HEK293 (cell line): ENCODE measurements around the gene RPS17.

ENCODE experiments used
- CTCF ChIA-PET: fragments of 350-600 bp; formaldehyde crosslinking; extraction: SDS; loops from one replicate; lab custom pipeline; 2021; ENCODE audit warnings: antibody characterized with exemption; lab: Yijun Ruan, JAX
- POLR2A ChIA-PET: fragments of 300-600 bp; formaldehyde crosslinking; extraction: SDS; loops from one replicate; lab custom pipeline; 2020; ENCODE audit warnings: antibody characterized with exemption, inconsistent platforms; lab: Yijun Ruan, JAX
- H3K27ac ChIP-seq: fragments of 200-500 bp; sonication (Bioruptor generic); 2 replicates; pipeline ENCODE4 v1.5.1; 2014; ENCODE audit warnings: low read depth, low read length, control low read depth, inconsistent platforms; ENCODE audit errors: extremely low read depth
- H3K36me3 ChIP-seq, 2 experiments: fragments of 200-500 bp in 1 of 2; sonication (Bioruptor generic) in 1 of 2; 1 replicate in 1 of 2; 2 replicates in 1 of 2; pipeline ENCODE4 v1.5.1; 2014 to 2017; ENCODE audit warnings: inconsistent platforms in 2 of 2, low read length in 2 of 2; ENCODE audit not compliant: control insufficient read depth in 2 of 2, insufficient read depth in 1 of 2
- H3K4me1 ChIP-seq: fragments of 200-500 bp; sonication (Bioruptor generic); 2 replicates; pipeline ENCODE4 v1.5.1; 2014; ENCODE audit warnings: mild to moderate bottlenecking, low read length, inconsistent platforms; ENCODE audit not compliant: control insufficient read depth, insufficient read depth
- H3K4me3 ChIP-seq: 2 replicates; pipeline ENCODE4 v1.5.1; 2011; ENCODE audit warnings: low read depth, mild to moderate bottlenecking, control low read depth, low read length, moderate library complexity
- H3K9me3 ChIP-seq: fragments of 200-500 bp; sonication (Bioruptor generic); 2 replicates; pipeline ENCODE4 v1.5.1; 2014; ENCODE audit warnings: low read depth, low read length, inconsistent platforms; ENCODE audit not compliant: control insufficient read depth, insufficient read depth
- BCL11B ChIP-seq: fragments of 450-650 bp; formaldehyde crosslinking; IDR thresholded peaks from 2 replicates; pipeline ENCODE4 v1.5.1; 2016; ENCODE audit warnings: low read depth, missing biosample characterization, missing genetic modification characterization
- GLI2 ChIP-seq: fragments of 450-650 bp; formaldehyde crosslinking; IDR thresholded peaks from 2 replicates; pipeline ENCODE4; 2017; ENCODE audit warnings: missing biosample characterization, missing genetic modification characterization, low read depth, borderline replicate concordance
- GLI4 ChIP-seq: fragments of 450-650 bp; formaldehyde crosslinking; IDR thresholded peaks from 2 replicates; pipeline ENCODE4 v1.5.1; 2016; ENCODE audit warnings: missing biosample characterization, missing genetic modification characterization
- GLIS1 ChIP-seq: fragments of 450-650 bp; formaldehyde crosslinking; IDR thresholded peaks from 2 replicates; pipeline ENCODE4 v1.5.1; 2016; ENCODE audit warnings: missing biosample characterization, missing genetic modification characterization
- KLF7 ChIP-seq: fragments of 450-650 bp; formaldehyde crosslinking; IDR thresholded peaks from 2 replicates; pipeline ENCODE4 v1.5.1; 2016; ENCODE audit warnings: missing biosample characterization, missing genetic modification characterization, borderline replicate concordance
- ZBTB26 ChIP-seq: fragments of 450-650 bp; formaldehyde crosslinking; optimal IDR thresholded peaks from 2 replicates; pipeline ENCODE3; 2016; ENCODE audit warnings: missing biosample characterization, mild to moderate bottlenecking, missing genetic modification characterization
- ZFP3 ChIP-seq: fragments of 450-650 bp; formaldehyde crosslinking; IDR thresholded peaks from 2 replicates; pipeline ENCODE4 v1.5.1; 2016; ENCODE audit warnings: low read depth, missing biosample characterization, missing genetic modification characterization
- ZNF10 ChIP-seq: fragments of 450-650 bp; formaldehyde crosslinking; IDR thresholded peaks from 2 replicates; pipeline ENCODE4 v1.5.1; 2017; ENCODE audit warnings: missing biosample characterization, missing genetic modification characterization
- ZNF140 ChIP-seq: fragments of 450-650 bp; formaldehyde crosslinking; IDR thresholded peaks from 2 replicates; pipeline ENCODE4 v1.5.1; 2016; ENCODE audit warnings: missing biosample characterization, missing genetic modification characterization
- ZNF155 ChIP-seq: fragments of 450-650 bp; formaldehyde crosslinking; IDR thresholded peaks from 2 replicates; pipeline ENCODE4 v1.5.1; 2016; ENCODE audit warnings: missing biosample characterization, missing genetic modification characterization
- ZNF248 ChIP-seq: fragments of 450-650 bp; formaldehyde crosslinking; IDR thresholded peaks from 2 replicates; pipeline ENCODE4 v1.5.1; 2017; ENCODE audit warnings: missing biosample characterization, missing genetic modification characterization
- ZNF280C ChIP-seq: fragments of 450-650 bp; formaldehyde crosslinking; IDR thresholded peaks from 2 replicates; pipeline ENCODE4 v1.5.1; 2016; ENCODE audit warnings: missing biosample characterization, missing genetic modification characterization
- ZNF362 ChIP-seq: fragments of 450-650 bp; formaldehyde crosslinking; IDR thresholded peaks from 2 replicates; pipeline ENCODE4 v1.5.1; 2016; ENCODE audit warnings: missing biosample characterization, missing genetic modification characterization
- ZNF416 ChIP-seq: fragments of 450-650 bp; formaldehyde crosslinking; IDR thresholded peaks from 2 replicates; pipeline ENCODE4 v1.5.1; 2016; ENCODE audit warnings: missing biosample characterization, missing genetic modification characterization
- ZNF423 ChIP-seq: fragments of 450-650 bp; formaldehyde crosslinking; IDR thresholded peaks from 2 replicates; pipeline ENCODE4 v1.5.1; 2016; ENCODE audit warnings: missing biosample characterization, missing genetic modification characterization
- ZNF571 ChIP-seq: fragments of 450-650 bp; formaldehyde crosslinking; IDR thresholded peaks from 2 replicates; pipeline ENCODE4 v1.5.0; 2017; ENCODE audit warnings: missing biosample characterization, missing genetic modification characterization
- ZNF585B ChIP-seq: fragments of 450-650 bp; formaldehyde crosslinking; IDR thresholded peaks from 2 replicates; pipeline ENCODE4 v1.5.1; 2016; ENCODE audit warnings: missing biosample characterization, missing genetic modification characterization
- ZNF596 ChIP-seq: fragments of 450-650 bp; IDR thresholded peaks from 2 replicates; pipeline ENCODE4 v1.5.0; 2018; ENCODE audit warnings: missing biosample characterization, mild to moderate bottlenecking, missing genetic modification characterization, moderate library complexity
- ZNF621 ChIP-seq: fragments of 450-650 bp; formaldehyde crosslinking; IDR thresholded peaks from 2 replicates; pipeline ENCODE4 v1.5.1; 2017; ENCODE audit warnings: missing biosample characterization, missing genetic modification characterization
- ZNF660 ChIP-seq: fragments of 450-650 bp; IDR thresholded peaks from 2 replicates; pipeline ENCODE4 v1.5.1; 2018; ENCODE audit warnings: missing biosample characterization, mild to moderate bottlenecking, missing genetic modification characterization
- ZNF791 ChIP-seq: fragments of 450-650 bp; formaldehyde crosslinking; IDR thresholded peaks from 2 replicates; pipeline ENCODE4 v1.5.1; 2016; ENCODE audit warnings: missing biosample characterization, missing genetic modification characterization
- ZNF837 ChIP-seq: fragments of 450-650 bp; formaldehyde crosslinking; IDR thresholded peaks from 2 replicates; pipeline ENCODE4 v1.5.1; 2016; ENCODE audit warnings: missing biosample characterization, missing genetic modification characterization
- TF ChIP-seq, protein P1 (sequence below): fragments of 450-650 bp; formaldehyde crosslinking; IDR thresholded peaks from 2 replicates; pipeline ENCODE4 v1.5.1; 2016; ENCODE audit warnings: missing biosample characterization, missing genetic modification characterization
- TF ChIP-seq, protein P2 (sequence below): fragments of 450-650 bp; formaldehyde crosslinking; IDR thresholded peaks from 2 replicates; pipeline ENCODE4 v1.5.1; 2016; ENCODE audit warnings: missing biosample characterization, missing genetic modification characterization

Gene RPS17

DNA sequence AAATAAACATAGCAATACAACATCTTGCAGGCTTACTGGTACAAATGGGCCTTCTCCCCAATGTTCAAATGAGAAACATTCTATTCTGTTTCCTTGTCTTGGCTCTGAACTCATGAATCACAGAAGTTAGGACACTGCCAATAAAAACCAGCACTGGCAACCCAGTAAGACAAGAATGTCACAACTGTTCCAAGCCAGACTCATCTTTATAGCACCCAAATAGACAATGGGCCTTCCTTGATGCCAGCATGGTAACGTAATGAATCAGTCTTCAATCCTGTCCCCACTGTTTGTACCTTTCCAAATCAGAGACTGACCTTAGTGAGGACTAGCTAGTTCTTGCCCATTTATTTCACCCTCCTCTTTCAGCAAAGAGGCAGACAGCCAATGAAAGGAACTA lies 14.1 kb upstream of the RPS17 start:
- ChIA-PET CTCF (no interaction called here), POLR2A (interaction anchor here (0.9 kb wide), 1 partner anchor 85 kb away, joined by 4 read pairs; no protein-coding TSS in a partner anchor)

DNA sequence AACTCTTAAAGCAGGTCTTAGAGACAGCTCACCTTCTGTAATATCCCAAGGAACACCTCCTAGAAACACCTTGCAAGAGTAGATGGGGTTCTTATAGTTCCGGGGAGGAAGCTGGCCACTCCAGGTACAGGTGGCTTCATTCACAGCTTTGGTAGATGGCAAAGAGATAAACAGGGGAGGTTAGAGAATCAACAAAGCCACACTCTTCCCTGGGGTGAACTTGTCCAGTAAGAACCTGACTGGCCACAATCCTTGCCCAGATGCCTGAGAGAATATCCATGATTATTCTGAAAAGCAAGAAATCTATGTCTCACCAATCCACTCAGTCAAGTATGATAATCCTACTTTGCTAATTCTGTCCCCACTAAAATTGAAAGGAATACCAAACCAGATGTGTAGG lies 13.6 kb upstream of the RPS17 start:
- ChIA-PET POLR2A (interaction anchor here (0.9 to 1.8 kb wide), 2 partner anchors 14 to 86 kb away, joined by 4 to 6 read pairs; partner anchors contain the start of gene RPS17), CTCF (interaction anchor here (1.2 kb wide), 1 partner anchor 10 kb away, joined by 3 read pairs; no protein-coding TSS in a partner anchor)
- no peak overlapping the region for H3K4me3 ChIP-seq
- peaks cover 0 to 23% of the 10 kb centered on the region in 2 experiments; a peak in 1 of 3 replicates for H3K36me3 ChIP-seq
- H3K27ac ChIP-seq: no peak overlapping the region
- no peaks in the 10 kb centered on the region for H3K9me3 ChIP-seq
- TF ChIP-seq ZBTB26 (tag by site-specific recombination) (no peak), BCL11B (tag by site-specific recombination) (no peak), ZNF621 (tag by site-specific recombination) (no peak), ZNF140 (tag by site-specific recombination) (no peak), ZNF585B (tag by site-specific recombination) (no peak), ZNF660 (tag by site-specific recombination) (no peak), ZNF362 (tag by site-specific recombination) (no peak), GLI2 (tag by site-specific recombination) (no peak), ZNF416 (no peak)
- TF ChIP-seq, protein P1, sequence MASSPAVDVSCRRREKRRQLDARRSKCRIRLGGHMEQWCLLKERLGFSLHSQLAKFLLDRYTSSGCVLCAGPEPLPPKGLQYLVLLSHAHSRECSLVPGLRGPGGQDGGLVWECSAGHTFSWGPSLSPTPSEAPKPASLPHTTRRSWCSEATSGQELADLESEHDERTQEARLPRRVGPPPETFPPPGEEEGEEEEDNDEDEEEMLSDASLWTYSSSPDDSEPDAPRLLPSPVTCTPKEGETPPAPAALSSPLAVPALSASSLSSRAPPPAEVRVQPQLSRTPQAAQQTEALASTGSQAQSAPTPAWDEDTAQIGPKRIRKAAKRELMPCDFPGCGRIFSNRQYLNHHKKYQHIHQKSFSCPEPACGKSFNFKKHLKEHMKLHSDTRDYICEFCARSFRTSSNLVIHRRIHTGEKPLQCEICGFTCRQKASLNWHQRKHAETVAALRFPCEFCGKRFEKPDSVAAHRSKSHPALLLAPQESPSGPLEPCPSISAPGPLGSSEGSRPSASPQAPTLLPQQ (tag by site-specific recombination): no peak
- H3K4me1 ChIP-seq: no peaks in the 10 kb centered on the region

More for the DNA sequence above, 14.1 kb upstream of the RPS17 start:
- no peaks in the 10 kb centered on the region for H3K4me1 ChIP-seq
- H3K36me3 ChIP-seq: peaks cover 0 to 21% of the 10 kb centered on the region in 2 experiments; a peak in 1 of 3 replicates
- no peak overlapping the region for H3K27ac ChIP-seq
- no peaks in the 10 kb centered on the region for H3K9me3 ChIP-seq
- no peak for TF ChIP-seq ZNF248 (tag by site-specific recombination)
- TF ChIP-seq GLI4 (tag by site-specific recombination): no peak
- TF ChIP-seq ZFP3 (tag by site-specific recombination): no peak
- no peak for TF ChIP-seq ZNF155
- no peak for TF ChIP-seq ZNF423 (tag by site-specific recombination)
- H3K4me3 ChIP-seq: no peak overlapping the region

DNA sequence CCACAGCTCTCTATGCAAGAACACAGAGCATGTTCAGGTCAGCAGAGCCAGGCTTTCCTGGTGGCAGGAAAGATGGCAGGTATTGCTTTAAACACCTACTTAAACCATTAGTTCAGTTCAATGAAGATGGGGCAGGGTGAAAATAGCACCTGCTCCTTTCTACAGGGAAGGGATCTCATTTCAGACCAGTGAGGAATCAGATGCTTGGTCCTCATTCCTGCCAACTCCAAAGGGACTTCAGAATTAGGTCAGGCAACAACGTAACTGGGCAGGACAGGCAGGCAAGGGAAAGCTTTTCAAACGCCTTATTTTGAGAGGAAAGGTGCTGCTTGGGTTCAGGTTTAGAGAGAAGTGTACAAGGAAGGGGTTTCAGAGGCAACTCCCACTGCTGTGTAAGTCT lies 12.6 kb upstream of the RPS17 start:
- no peaks in the 10 kb centered on the region for H3K9me3 ChIP-seq
- H3K4me3 ChIP-seq: no peak overlapping the region
- ChIA-PET POLR2A (interaction anchor here (1.8 kb wide), 1 partner anchor 13 kb away, joined by 6 read pairs; the partner anchor contains the start of gene RPS17), CTCF (interaction anchor here (1.2 kb wide), 1 partner anchor 9 kb away, joined by 3 read pairs; no protein-coding TSS in a partner anchor)
- H3K27ac ChIP-seq: no peak overlapping the region
- no peaks in the 10 kb centered on the region for H3K4me1 ChIP-seq
- H3K36me3 ChIP-seq: peaks cover 0 to 23% of the 10 kb centered on the region in 2 experiments; a peak in 1 of 3 replicates
- TF ChIP-seq, protein P2, sequence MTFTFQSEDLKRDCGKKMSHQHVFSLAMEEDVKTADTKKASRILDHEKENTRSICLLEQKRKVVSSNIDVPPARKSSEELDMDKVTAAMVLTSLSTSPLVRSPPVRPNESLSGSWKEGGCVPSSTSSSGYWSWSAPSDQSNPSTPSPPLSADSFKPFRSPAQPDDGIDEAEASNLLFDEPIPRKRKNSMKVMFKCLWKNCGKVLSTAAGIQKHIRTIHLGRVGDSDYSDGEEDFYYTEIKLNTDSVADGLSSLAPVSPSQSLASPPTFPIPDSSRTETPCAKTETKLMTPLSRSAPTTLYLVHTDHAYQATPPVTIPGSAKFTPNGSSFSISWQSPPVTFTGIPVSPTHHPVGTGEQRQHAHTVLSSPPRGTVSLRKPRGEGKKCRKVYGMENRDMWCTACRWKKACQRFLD (tag by site-specific recombination): no peak
- no peak for TF ChIP-seq ZNF596
- no peak for TF ChIP-seq ZNF571
- no peak for TF ChIP-seq ZNF791 (tag by site-specific recombination)
- TF ChIP-seq ZNF423 (tag by site-specific recombination): no peak
- no peak for TF ChIP-seq GLIS1 (tag by site-specific recombination)
- TF ChIP-seq, protein P1 (tag by site-specific recombination): no peak
- no peak for TF ChIP-seq KLF7
- TF ChIP-seq ZNF280C: no peak
- TF ChIP-seq ZNF10 (tag by site-specific recombination): no peak
- no peak for TF ChIP-seq ZNF837
